ENCODE results near the gene CACNG8. TPM values are rescaled to one million over a fixed set of nuclear protein-coding genes. Genes with fewer than 3 reads are reported as not detected.

Gene CACNG8
- total RNA-seq, 1 experiment from 2014 or later: 12.5 TPM

GRCh38 chr19:53971673-53972072 is 8.9 kb downstream of the CACNG8 start (continued):
- TF ChIP-seq PRDM15 (CRISPR knock-in tag; IDR thresholded peaks at IDR 0.05): no peak
- no peak for TF ChIP-seq ELF4 (CRISPR knock-in tag; IDR thresholded peaks at IDR 0.05; ENCODE audit: low read depth)
- TF ChIP-seq GTF2I (CRISPR knock-in tag; conservative IDR thresholded peaks at IDR 0.05): no peak

- POLR2A ChIA-PET: interaction anchor here (0.5 to 1.5 kb wide), 4 partner anchors 30 to 98 kb away, joined by 3 to 5 read pairs (median 4); no protein-coding TSS in a partner anchor
- CTCF ChIA-PET: interaction anchor here (0.7 to 2.7 kb wide), 6 partner anchors 30 to 71 kb away, joined by 4 to 26 read pairs (median 6); no protein-coding TSS in a partner anchor
- Mint-ChIP-seq H3K36me3 (peaks cover 12% of the 10 kb centered on the region; the same call in 1 of the 2 replicates), H3K9me3 (no peaks in the 10 kb centered on the region), H3K27ac (peak overlapping the region; percentile 94), H3K4me1 (peaks cover 15% of the 10 kb centered on the region), H3K27me3 (ENCODE audit: low read depth) (peaks cover 4% of the 10 kb centered on the region; the same call in 1 of the 2 replicates), H3K4me3 (peak overlapping the region; percentile 93)
- DNase-seq (ENCODE audit: low spot score): peak; percentile 82
- ATAC-seq: 0 out of 2 replicates have a peak, but pooled peaks have one; percentile 1
- TF ChIP-seq, protein P1, sequence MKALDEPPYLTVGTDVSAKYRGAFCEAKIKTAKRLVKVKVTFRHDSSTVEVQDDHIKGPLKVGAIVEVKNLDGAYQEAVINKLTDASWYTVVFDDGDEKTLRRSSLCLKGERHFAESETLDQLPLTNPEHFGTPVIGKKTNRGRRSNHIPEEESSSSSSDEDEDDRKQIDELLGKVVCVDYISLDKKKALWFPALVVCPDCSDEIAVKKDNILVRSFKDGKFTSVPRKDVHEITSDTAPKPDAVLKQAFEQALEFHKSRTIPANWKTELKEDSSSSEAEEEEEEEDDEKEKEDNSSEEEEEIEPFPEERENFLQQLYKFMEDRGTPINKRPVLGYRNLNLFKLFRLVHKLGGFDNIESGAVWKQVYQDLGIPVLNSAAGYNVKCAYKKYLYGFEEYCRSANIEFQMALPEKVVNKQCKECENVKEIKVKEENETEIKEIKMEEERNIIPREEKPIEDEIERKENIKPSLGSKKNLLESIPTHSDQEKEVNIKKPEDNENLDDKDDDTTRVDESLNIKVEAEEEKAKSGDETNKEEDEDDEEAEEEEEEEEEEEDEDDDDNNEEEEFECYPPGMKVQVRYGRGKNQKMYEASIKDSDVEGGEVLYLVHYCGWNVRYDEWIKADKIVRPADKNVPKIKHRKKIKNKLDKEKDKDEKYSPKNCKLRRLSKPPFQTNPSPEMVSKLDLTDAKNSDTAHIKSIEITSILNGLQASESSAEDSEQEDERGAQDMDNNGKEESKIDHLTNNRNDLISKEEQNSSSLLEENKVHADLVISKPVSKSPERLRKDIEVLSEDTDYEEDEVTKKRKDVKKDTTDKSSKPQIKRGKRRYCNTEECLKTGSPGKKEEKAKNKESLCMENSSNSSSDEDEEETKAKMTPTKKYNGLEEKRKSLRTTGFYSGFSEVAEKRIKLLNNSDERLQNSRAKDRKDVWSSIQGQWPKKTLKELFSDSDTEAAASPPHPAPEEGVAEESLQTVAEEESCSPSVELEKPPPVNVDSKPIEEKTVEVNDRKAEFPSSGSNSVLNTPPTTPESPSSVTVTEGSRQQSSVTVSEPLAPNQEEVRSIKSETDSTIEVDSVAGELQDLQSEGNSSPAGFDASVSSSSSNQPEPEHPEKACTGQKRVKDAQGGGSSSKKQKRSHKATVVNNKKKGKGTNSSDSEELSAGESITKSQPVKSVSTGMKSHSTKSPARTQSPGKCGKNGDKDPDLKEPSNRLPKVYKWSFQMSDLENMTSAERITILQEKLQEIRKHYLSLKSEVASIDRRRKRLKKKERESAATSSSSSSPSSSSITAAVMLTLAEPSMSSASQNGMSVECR (CRISPR knock-in tag; IDR thresholded peaks at IDR 0.05; ENCODE audit: borderline replicate concordance): no peak
- TF ChIP-seq ZNF396 (CRISPR knock-in tag; IDR thresholded peaks at IDR 0.05; ENCODE audit: borderline replicate concordance) (peak; percentile 68; the same call in 1 of the 2 replicates), ERG (CRISPR knock-in tag; IDR thresholded peaks at IDR 0.05) (0 out of 2 replicates have a peak, but pooled peaks have one; percentile 37), ZNF232 (CRISPR knock-in tag; IDR thresholded peaks at IDR 0.05) (no peak), PRRX2 (CRISPR knock-in tag; IDR thresholded peaks at IDR 0.05) (peak; percentile 79; the same call in 1 of the 2 replicates), ZNF121 (CRISPR knock-in tag; IDR thresholded peaks at IDR 0.05) (no peak), ZNF671 (CRISPR knock-in tag; IDR thresholded peaks at IDR 0.05) (no peak), NR1H2 (CRISPR knock-in tag; IDR thresholded peaks at IDR 0.05) (no peak), MLX (CRISPR knock-in tag; IDR thresholded peaks at IDR 0.05) (no peak), IRF2 (CRISPR knock-in tag; IDR thresholded peaks at IDR 0.05; ENCODE audit: borderline replicate concordance, low read depth) (no peak), EMX1 (CRISPR knock-in tag; IDR thresholded peaks at IDR 0.05) (peak; percentile 73; the same call in 1 of the 2 replicates), ZMAT4 (CRISPR knock-in tag; IDR thresholded peaks at IDR 0.05) (no peak), CREB1 (CRISPR knock-in tag; IDR thresholded peaks at IDR 0.05) (no peak), PRDM15 (CRISPR knock-in tag; IDR thresholded peaks at IDR 0.05) (no peak)
Observed at GRCh38 chr19:53977429-53977990, 14.8 kb downstream of the CACNG8 start.

All from WTC11 (cell line).